Endothelial cell of umbilical vein (primary cell): ENCODE results near the gene PIM1. TPM values are rescaled to one million over a fixed set of nuclear protein-coding genes. Genes with fewer than 3 reads are reported as not detected.
A peak's percentile ranks its signal among the peaks of the same experiment; 100 is the strongest.

ENCODE experiments used
- BruUV-seq: library from RNA; stranded (reverse); fragments of 400-500 nt; replicated peaks from 2 replicates; lab custom pipeline; 2021; lab: Mats Ljungman, UMichigan
- CTCF ChIA-PET: fragments of 300-600, 350-600 bp; sonication (Branson Sonifier 250); formaldehyde crosslinking; loops from one replicate; lab custom pipeline; 2021; ENCODE audit warnings: antibody characterized with exemption, inconsistent platforms; lab: Charles Lee
- POLR2A ChIA-PET: fragments of 300-600, 350-600 bp; sonication (Branson Sonifier 250); formaldehyde crosslinking; loops from one replicate; lab custom pipeline; 2021; ENCODE audit warnings: antibody characterized with exemption, inconsistent platforms; lab: Charles Lee
- DNase-seq: peaks from one replicate; pipeline ENCODE4 v3.0.0-alpha.2; 2011; ENCODE audit warnings: low read depth, low spot score
- FAIRE-seq: peaks from 2 replicates; lab custom pipeline; 2011; peaks lifted over from hg19 to GRCh38; lab: Jason Lieb, UNC
- H2AFZ ChIP-seq: 2 replicates; pipeline ENCODE4 v1.6.0; 2012; ENCODE audit warnings: low read depth, low read length, control low read depth, inconsistent platforms
- H3K27ac ChIP-seq: 2 replicates; pipeline ENCODE4 v1.5.1; 2011; ENCODE audit warnings: low read depth, mild to moderate bottlenecking, control low read depth, low read length, moderate library complexity; ENCODE audit not compliant: insufficient read depth
- H3K27me3 ChIP-seq, 2 experiments: 2 replicates each; pipeline versions ENCODE4 v1.6.0 to v1.6.1; 2011; ENCODE audit warnings: low read length in 2 of 2, mixed read lengths in 1 of 2; ENCODE audit not compliant: control insufficient read depth in 2 of 2, insufficient read depth in 2 of 2
- H3K36me3 ChIP-seq, 2 experiments: 2 replicates in 1 of 2; 3 replicates in 1 of 2; pipeline ENCODE4 v1.5.1; 2011; ENCODE audit warnings: low read length in 2 of 2, mild to moderate bottlenecking in 1 of 2, moderate library complexity in 1 of 2; ENCODE audit not compliant: control insufficient read depth in 2 of 2, insufficient read depth in 2 of 2; ENCODE audit errors: extremely low read depth in 1 of 2
- H3K4me1 ChIP-seq: 3 replicates; pipeline ENCODE4 v1.5.1; 2011; ENCODE audit warnings: mild to moderate bottlenecking, low read length; ENCODE audit not compliant: control insufficient read depth, insufficient read depth; ENCODE audit errors: extremely low read depth
- H3K4me2 ChIP-seq: 2 replicates; pipeline ENCODE4 v1.6.1; 2011; ENCODE audit warnings: low read length, control low read depth, mixed read lengths; ENCODE audit not compliant: insufficient read depth
- H3K4me3 ChIP-seq, 3 experiments: fragments of 200-600 bp in 1 of 3; sonication (generic), shearing (Covaris generic) in 1 of 3; replicated peaks in 1 of 3; 2 replicates each; pipeline ENCODE4 v1.5.1; 2011 to 2016; ENCODE audit warnings: control low read depth in 3 of 3, low read length in 3 of 3, mild to moderate bottlenecking in 2 of 3, inconsistent platforms in 1 of 3, low read depth in 1 of 3, moderate library complexity in 1 of 3; ENCODE audit not compliant: insufficient read depth in 1 of 3
- H3K79me2 ChIP-seq: 2 replicates; pipeline ENCODE4 v1.6.0; 2012; ENCODE audit warnings: low read length, inconsistent platforms; ENCODE audit not compliant: control insufficient read depth, insufficient read depth
- H3K9ac ChIP-seq: replicated peaks from 2 replicates; pipeline ENCODE3; 2011; ENCODE audit warnings: low read length, control low read depth; ENCODE audit not compliant: insufficient read depth; ENCODE audit errors: extremely low read depth
- H3K9me1 ChIP-seq: replicated peaks from 3 replicates; pipeline ENCODE4 v1.6.0; 2011; ENCODE audit warnings: mild to moderate bottlenecking, low read length; ENCODE audit not compliant: control insufficient read depth, insufficient read depth; ENCODE audit errors: extremely low read depth
- H3K9me3 ChIP-seq: replicated peaks from 2 replicates; pipeline ENCODE4 v1.5.1; 2012; ENCODE audit warnings: low read length, inconsistent platforms; ENCODE audit not compliant: control insufficient read depth, insufficient read depth
- H4K20me1 ChIP-seq: replicated peaks from 2 replicates; pipeline ENCODE3; 2011; ENCODE audit warnings: mild to moderate bottlenecking, low read length; ENCODE audit not compliant: control insufficient read depth, insufficient read depth; ENCODE audit errors: extremely low read depth
- CTCF ChIP-seq, 2 donors: IDR thresholded peaks; 1 replicate in 1 of 2; 2 replicates in 1 of 2; pipeline ENCODE4 v1.5.1; 2011; ENCODE audit warnings: low read length in 2 of 2, mild to moderate bottlenecking in 2 of 2, moderate library complexity in 2 of 2, control low read depth in 1 of 2, inconsistent platforms in 1 of 2, low read depth in 1 of 2; ENCODE audit not compliant: insufficient read depth in 1 of 2; ENCODE audit errors: extremely low read depth in 1 of 2
- EZH2 ChIP-seq: IDR thresholded peaks from 2 replicates; pipeline ENCODE4 v1.6.1; 2012; ENCODE audit warnings: borderline replicate concordance, low read depth, mild to moderate bottlenecking, moderate library complexity, low read length, inconsistent platforms; ENCODE audit not compliant: severe bottlenecking
- FOS ChIP-seq: IDR thresholded peaks from 2 replicates; pipeline ENCODE4 v1.6.1; 2011; ENCODE audit warnings: mild to moderate bottlenecking, low read length, moderate library complexity, borderline replicate concordance; ENCODE audit not compliant: insufficient read depth
- GATA2 ChIP-seq: IDR thresholded peaks from 2 replicates; pipeline ENCODE4 v1.7.0; 2011; ENCODE audit warnings: low read depth, mild to moderate bottlenecking, moderate library complexity, mixed read lengths, low read length; ENCODE audit not compliant: insufficient read length, insufficient read depth
- MAX ChIP-seq: IDR thresholded peaks from 2 replicates; pipeline ENCODE4 v1.6.1; 2011; ENCODE audit not compliant: insufficient read depth, insufficient read length
- MYC ChIP-seq: IDR thresholded peaks from one replicate; pipeline ENCODE4 v1.6.1; 2011; ENCODE audit warnings: mild to moderate bottlenecking, low read depth, low read length
- POLR2A ChIP-seq: IDR thresholded peaks from 2 replicates; pipeline ENCODE4 v1.6.1; 2012; ENCODE audit warnings: low read depth, mild to moderate bottlenecking, control low read depth, low read length
- POLR2AphosphoS5 ChIP-seq: IDR thresholded peaks from 2 replicates; pipeline ENCODE4 v1.6.1; 2012; ENCODE audit warnings: low read depth, mild to moderate bottlenecking, control low read depth, low read length, moderate library complexity; ENCODE audit not compliant: insufficient read depth
- dilution Hi-C: fragments of 300-500 bp; cut with MboI; formaldehyde crosslinking; loops from one replicate; pipeline ENCODE4 v1.15.0; 2019; ENCODE audit warnings: low sequenced_read_pairs; ENCODE audit not compliant: extremely low pct_ligation_motif_present
- intact Hi-C: fragments of 100-400 bp; cut with micrococcal nuclease; formaldehyde crosslinking; loops from one replicate; pipeline ENCODE4 v1.10.0; 2022
- polyA plus RNA-seq, 4 experiments: library from polyadenylated mRNA; depleted of rRNA in 3 of 4; stranded (reverse) in 3 of 4; unstranded in 1 of 4; fragments of >200 nt; gene quantifications; 2 replicates each; pipeline versions ENCODE4 v1.2.1 to v1.2.3, GENCODE V29; 2011 to 2012; ENCODE audit warnings: missing spikeins in 1 of 4
- total RNA-seq: library from RNA; stranded (reverse); gene quantifications from 2 replicates; pipeline ENCODE4 v1.2.3, GENCODE V29; 2021

PIM1 gene
- total and polyA plus RNA-seq, 2 donors (not counting 3 experiments of a cell fraction or from before 2014, with no cell fraction given) = 9.2 to 11.3 TPM

- intact Hi-C loops (no loop called here), dilution Hi-C loops (no loop called here)
- H3K9ac ChIP-seq = no peak overlapping the region
- no peak overlapping the region for H3K4me2 ChIP-seq
- POLR2A ChIA-PET = no interaction called here
- no peak for TF ChIP-seq CTCF (IDR thresholded peaks at IDR 0.05; ENCODE audit: extremely low read depth in 1 of 2, insufficient read depth in 1 of 2, low read depth in 1 of 2, low read length in 2 of 2)
- no peak for TF ChIP-seq EZH2
- TF ChIP-seq FOS = no peak
- no peak for TF ChIP-seq MYC
- TF ChIP-seq MAX = no peak
- TF ChIP-seq GATA2 = no peak
- no peak for TF ChIP-seq POLR2AphosphoS5
- TF ChIP-seq POLR2A = no peak
- H3K79me2 ChIP-seq = no peaks in the 10 kb centered on the region
- peaks cover 3% of the 10 kb centered on the region for H3K4me1 ChIP-seq
- H3K36me3 ChIP-seq = no peaks in the 10 kb centered on the region
- no peaks in the 10 kb centered on the region for H4K20me1 ChIP-seq
- no peak overlapping the region for H2AFZ ChIP-seq
- CTCF ChIA-PET = interaction anchor here (1.0 kb wide), 1 partner anchor 107 kb away, joined by 4 read pairs; no protein-coding TSS in a partner anchor
- no TSS peak for BruUV-seq
- DNase-seq (no peak), FAIRE-seq (peak; percentile 8)
- no peak overlapping the region for H3K27ac ChIP-seq
- peaks cover 0 to 6% of the 10 kb centered on the region in 2 experiments for H3K27me3 ChIP-seq
- H3K9me3 ChIP-seq = no peaks in the 10 kb centered on the region
- no peak overlapping the region for H3K4me3 ChIP-seq
- H3K9me1 ChIP-seq = no peaks in the 10 kb centered on the region
Measured at GRCh38 chr6:37158508-37158907, 11.4 kb upstream of the PIM1 start.
